ENCODE data around the gene KRTCAP3.
A peak's percentile ranks its signal among the peaks of the same experiment; 100 is the strongest.
"Not testable (repeated sequence)": the region's sequence is repeated elsewhere in the genome, so short reads cannot be mapped to it uniquely, and the experiment has no call there.

KRTCAP3 gene

DNA sequence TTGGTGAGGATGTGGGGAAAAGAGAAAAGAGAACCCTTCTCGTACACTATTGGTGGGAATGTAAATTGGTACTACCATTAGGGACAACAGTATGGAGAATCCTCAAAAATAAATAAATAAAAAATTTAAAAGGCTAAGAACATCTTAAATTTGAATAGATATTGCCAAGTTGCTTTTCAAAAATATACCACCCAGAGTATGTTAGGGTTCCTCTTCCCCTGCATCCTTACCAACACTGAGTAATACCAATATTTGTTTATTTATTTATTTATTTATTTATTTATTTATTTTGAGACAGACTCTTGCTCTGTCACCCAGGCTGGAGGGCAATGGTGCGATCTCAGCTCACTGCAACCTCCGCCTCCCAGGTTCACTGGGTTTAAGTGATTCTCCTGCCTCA is 19.2 kb upstream of the KRTCAP3 start:
- no peak overlapping the region for H3K4me3 ChIP-seq (replicated peaks; ENCODE audit: low read depth, low read length)
- DNase-seq (ENCODE audit: extremely low read depth, low read depth) = no peak
- TF ChIP-seq, protein P1, sequence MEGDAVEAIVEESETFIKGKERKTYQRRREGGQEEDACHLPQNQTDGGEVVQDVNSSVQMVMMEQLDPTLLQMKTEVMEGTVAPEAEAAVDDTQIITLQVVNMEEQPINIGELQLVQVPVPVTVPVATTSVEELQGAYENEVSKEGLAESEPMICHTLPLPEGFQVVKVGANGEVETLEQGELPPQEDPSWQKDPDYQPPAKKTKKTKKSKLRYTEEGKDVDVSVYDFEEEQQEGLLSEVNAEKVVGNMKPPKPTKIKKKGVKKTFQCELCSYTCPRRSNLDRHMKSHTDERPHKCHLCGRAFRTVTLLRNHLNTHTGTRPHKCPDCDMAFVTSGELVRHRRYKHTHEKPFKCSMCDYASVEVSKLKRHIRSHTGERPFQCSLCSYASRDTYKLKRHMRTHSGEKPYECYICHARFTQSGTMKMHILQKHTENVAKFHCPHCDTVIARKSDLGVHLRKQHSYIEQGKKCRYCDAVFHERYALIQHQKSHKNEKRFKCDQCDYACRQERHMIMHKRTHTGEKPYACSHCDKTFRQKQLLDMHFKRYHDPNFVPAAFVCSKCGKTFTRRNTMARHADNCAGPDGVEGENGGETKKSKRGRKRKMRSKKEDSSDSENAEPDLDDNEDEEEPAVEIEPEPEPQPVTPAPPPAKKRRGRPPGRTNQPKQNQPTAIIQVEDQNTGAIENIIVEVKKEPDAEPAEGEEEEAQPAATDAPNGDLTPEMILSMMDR (IDR thresholded peaks at IDR 0.05; ENCODE audit: low read depth, low read length, missing control alignments) = no peak

- DNase-seq (ENCODE audit: extremely low read depth, low read depth); H3K4me3 ChIP-seq (replicated peaks; ENCODE audit: low read depth, low read length): not testable (repeated sequence)
Observed at GRCh38 chr2:27425039-27425438, 17.1 kb upstream of the KRTCAP3 start.

DNA sequence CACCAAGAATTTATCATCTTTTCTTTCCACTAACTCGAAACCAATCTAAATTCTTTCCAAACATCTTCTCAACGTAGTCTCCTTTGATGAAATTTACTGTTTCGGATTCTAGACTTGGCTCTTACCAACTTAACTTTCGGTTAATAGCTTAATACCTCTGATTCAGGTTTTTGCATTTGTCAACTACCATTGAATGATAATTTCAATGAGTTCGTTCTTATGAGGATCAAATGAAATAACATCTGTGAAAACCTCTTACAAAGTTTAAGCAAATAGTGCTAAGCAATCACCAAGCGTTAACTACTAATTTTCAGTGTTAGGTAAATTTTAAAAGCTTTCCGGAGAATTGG is 14.3 kb upstream of the KRTCAP3 start:
- TF ChIP-seq, protein P1 (IDR thresholded peaks at IDR 0.05; ENCODE audit: low read depth, low read length, missing control alignments) = no peak
- H3K4me3 ChIP-seq (replicated peaks; ENCODE audit: low read depth, low read length) = peak overlapping the region; percentile 76
- no peak for DNase-seq (ENCODE audit: extremely low read depth, low read depth)

- TF ChIP-seq, protein P1 (IDR thresholded peaks at IDR 0.05; ENCODE audit: low read depth, low read length, missing control alignments) = no peak
- peak within 1 kb of the TSS; percentile 76 for H3K4me3 ChIP-seq (replicated peaks; ENCODE audit: low read depth, low read length)
- peak; percentile 48 for DNase-seq (ENCODE audit: extremely low read depth, low read depth)
Observed at GRCh38 chr2:27428213-27428977, 13.8 kb upstream of the KRTCAP3 start, which contains the start of gene NRBP1. Gene NRBP1 (plus strand): TSS chr2:27428631. CDS start chr2:27433274, 4,643 bp downstream.

GRCh38 chr2:27428978-27429541 is 13.1 kb upstream of the KRTCAP3 start:
- peak overlapping the region; percentile 76 for H3K4me3 ChIP-seq (replicated peaks; ENCODE audit: low read depth, low read length)
- TF ChIP-seq, protein P1 (IDR thresholded peaks at IDR 0.05; ENCODE audit: low read depth, low read length, missing control alignments) = no peak
- DNase-seq (ENCODE audit: extremely low read depth, low read depth) = peak; percentile 22

- TF ChIP-seq, protein P1 (IDR thresholded peaks at IDR 0.05; ENCODE audit: low read depth, low read length, missing control alignments) = no peak
- no peak for DNase-seq (ENCODE audit: extremely low read depth, low read depth)
- no peak overlapping the region for H3K4me3 ChIP-seq (replicated peaks; ENCODE audit: low read depth, low read length)
Observed at GRCh38 chr2:27431395-27431794, 10.8 kb upstream of the KRTCAP3 start.

- TF ChIP-seq, protein P1 (IDR thresholded peaks at IDR 0.05; ENCODE audit: low read depth, low read length, missing control alignments) = no peak
- H3K4me3 ChIP-seq (replicated peaks; ENCODE audit: low read depth, low read length) = no peak overlapping the region
- no peak for DNase-seq (ENCODE audit: extremely low read depth, low read depth)
Observed at GRCh38 chr2:27435628-27436027, 6.6 kb upstream of the KRTCAP3 start.

All from HFF-Myc (cell line).